GM12878 (cell line): Measurements from ENCODE around the gene RBMS1. TPM values are rescaled to one million over a fixed set of nuclear protein-coding genes. Genes with fewer than 3 reads are reported as not detected.

Experiments
- ATAC-seq: fragments of 200-7000 bp; cut with Tn5 transposase; 3 replicates; pipeline ENCODE4 v1.9.1; 2020; ENCODE audit warnings: mild to moderate bottlenecking, moderate library complexity
- BruUV-seq: library from RNA; stranded (reverse); fragments of 400-500 nt; replicated peaks from 2 replicates; lab custom pipeline; 2021; lab: Mats Ljungman, UMichigan
- CTCF ChIA-PET: fragments of 300-600 bp; sonication (Branson Sonifier 250); formaldehyde crosslinking; extraction: SDS; loops from one replicate; lab custom pipeline; 2021; ENCODE audit warnings: inconsistent platforms; lab: Yijun Ruan, JAX
- POLR2A ChIA-PET: fragments of 350-600 bp; formaldehyde crosslinking; extraction: SDS; loops from one replicate; lab custom pipeline; 2021; ENCODE audit warnings: inconsistent platforms; lab: Charles Lee
- RAD21 ChIA-PET: fragments of 300-600 bp; sonication (Branson Sonifier 250); formaldehyde crosslinking; loops from one replicate; lab custom pipeline; 2023; ENCODE audit warnings: antibody characterized with exemption; ENCODE audit not compliant: unreplicated experiment; lab: Charles Lee
- SMC1A ChIA-PET: fragments of 300-600 bp; sonication (Branson Sonifier 250); formaldehyde crosslinking; loops from one replicate; lab custom pipeline; 2023; ENCODE audit not compliant: unreplicated experiment, uncharacterized antibody; lab: Charles Lee
- DNase-seq: peaks from one replicate; pipeline ENCODE4 v3.0.0-alpha.2; 2011; ENCODE audit warnings: low read depth, low spot score
- FAIRE-seq: peaks from 3 replicates; lab custom pipeline; 2011; peaks lifted over from hg19 to GRCh38; lab: Jason Lieb, UNC
- H2AFZ ChIP-seq: 2 replicates; pipeline ENCODE4 v1.6.0; 2011; ENCODE audit warnings: low read depth, low read length, control low read depth; ENCODE audit not compliant: control insufficient read depth
- H3K27ac ChIP-seq: 2 replicates; pipeline ENCODE4 v1.5.1; 2011; ENCODE audit warnings: control low read depth; ENCODE audit not compliant: control insufficient read depth, insufficient read depth
- H3K27me3 ChIP-seq, 2 experiments: replicated peaks in 1 of 2; 2 replicates each; pipeline versions ENCODE4 v1.6.0 to v1.6.1; 2011; ENCODE audit warnings: low read length in 1 of 2; ENCODE audit not compliant: control insufficient read depth in 2 of 2, insufficient read depth in 2 of 2
- H3K36me3 ChIP-seq, 2 experiments: 2 replicates each; pipeline ENCODE4 v1.5.1; 2011; ENCODE audit warnings: low read length in 1 of 2; ENCODE audit not compliant: control insufficient read depth in 2 of 2, insufficient read depth in 2 of 2
- H3K4me1 ChIP-seq: 2 replicates; pipeline ENCODE4 v1.6.1; 2011; ENCODE audit warnings: mild to moderate bottlenecking, low read length, moderate library complexity, mixed read lengths; ENCODE audit not compliant: control insufficient read depth, insufficient read depth
- H3K4me2 ChIP-seq: 2 replicates; pipeline ENCODE4 v1.6.0; 2011; ENCODE audit warnings: control low read depth; ENCODE audit not compliant: control insufficient read depth, insufficient read depth
- H3K4me3 ChIP-seq: fragments of 200-600 bp; sonication (generic); 2 replicates; pipeline ENCODE4 v1.5.1; 2016
- H3K79me2 ChIP-seq: 2 replicates; pipeline ENCODE4 v1.6.0; 2011; ENCODE audit warnings: low read length; ENCODE audit not compliant: control insufficient read depth, insufficient read depth
- H3K9ac ChIP-seq: 2 replicates; pipeline ENCODE4 v1.8.0; 2011; ENCODE audit warnings: low read length, control low read depth, mixed read lengths; ENCODE audit not compliant: control insufficient read depth, insufficient read depth
- H3K9me3 ChIP-seq: replicated peaks from 3 replicates; pipeline ENCODE4 v1.5.1; 2011; ENCODE audit warnings: mild to moderate bottlenecking, low read length; ENCODE audit not compliant: control insufficient read depth, insufficient read depth
- H4K20me1 ChIP-seq: 2 replicates; pipeline ENCODE4 v1.6.0; 2011; ENCODE audit not compliant: control insufficient read depth, insufficient read depth
- BCLAF1 ChIP-seq: fragments of 450-650 bp; IDR thresholded peaks from 2 replicates; pipeline ENCODE4 v1.6.1; 2017; ENCODE audit warnings: antibody characterized with exemption, mild to moderate bottlenecking, moderate library complexity
- CBFB ChIP-seq: IDR thresholded peaks from 2 replicates; pipeline ENCODE4 v1.6.1; 2016; ENCODE audit warnings: antibody characterized with exemption, low read depth
- CHD1 ChIP-seq: IDR thresholded peaks from 2 replicates; pipeline ENCODE4 v1.6.1; 2012; ENCODE audit warnings: low read depth, low read length, improper control_type of control experiment
- EED ChIP-seq: sonication (generic); IDR thresholded peaks from 2 replicates; pipeline ENCODE4 v1.6.1; 2016; ENCODE audit warnings: antibody characterized with exemption, low read depth
- EGR1 ChIP-seq, 2 experiments: IDR thresholded peaks; 1 replicate in 1 of 2; 2 replicates in 1 of 2; pipeline ENCODE4 v1.6.1; 2011 to 2012; ENCODE audit warnings: low read depth in 2 of 2, low read length in 2 of 2, borderline replicate concordance in 1 of 2, mild to moderate bottlenecking in 1 of 2, moderate library complexity in 1 of 2
- IRF5 ChIP-seq: fragments of 450-650 bp; IDR thresholded peaks from 2 replicates; pipeline ENCODE4 v1.6.1; 2017; ENCODE audit warnings: borderline replicate concordance
- NR2C1 ChIP-seq: fragments of 450-650 bp; IDR thresholded peaks from 2 replicates; pipeline ENCODE4 v1.6.1; 2017; ENCODE audit warnings: antibody characterized with exemption, mild to moderate bottlenecking, moderate library complexity
- PAX8 ChIP-seq: fragments of 450-650 bp; IDR thresholded peaks from 2 replicates; pipeline ENCODE4 v1.6.1; 2017; ENCODE audit warnings: mild to moderate bottlenecking, moderate library complexity
- RBBP5 ChIP-seq: fragments of 200-600 bp; sonication (generic); conservative IDR thresholded peaks from 2 replicates; pipeline ENCODE4 v1.6.1; 2016
- REST ChIP-seq: IDR thresholded peaks from 2 replicates; pipeline ENCODE4 v1.6.1; 2012; ENCODE audit warnings: mild to moderate bottlenecking, low read depth, low read length
- SP1 ChIP-seq: IDR thresholded peaks from one replicate; pipeline ENCODE4 v1.6.1; 2011; ENCODE audit warnings: low read depth, low read length
- SREBF1 ChIP-seq: IDR thresholded peaks from 2 replicates; pipeline ENCODE4 v1.6.1; 2012; ENCODE audit warnings: mild to moderate bottlenecking, low read length
- USF2 ChIP-seq: IDR thresholded peaks from 2 replicates; pipeline ENCODE4 v1.6.1; 2011; ENCODE audit warnings: low read depth, low read length, improper control_type of control experiment, borderline replicate concordance
- WGBS: methylation state at CpG from one replicate; pipeline ENCODE4 v1.1.6; 2016; ENCODE audit warnings: low lambda C conversion rate; ENCODE audit not compliant: insufficient replicate concordance, insufficient coverage; ENCODE audit errors: missing lambda C conversion rate; 5-methylcytosine and 5-hydroxymethylcytosine counted together
- in situ Hi-C: fragments of 300-500 bp; cut with MboI; formaldehyde crosslinking; loops from 9 replicates; pipeline ENCODE4 v1.14.3; 2018; ENCODE audit warnings: mixed read lengths
- intact Hi-C: fragments of 100-400 bp; cut with micrococcal nuclease; formaldehyde crosslinking; loops from one replicate; pipeline ENCODE4 v1.14.2; 2022; ENCODE audit not compliant: unreplicated experiment
- polyA plus RNA-seq, 11 experiments: library from polyadenylated mRNA; depleted of rRNA in 4 of 11; unstranded in 6 of 11; stranded (reverse) in 5 of 11; fragments of >200 nt; fragmentation: Nextera tagmentation in 4 of 11; fragmentation: Illumina TruSeq in 1 of 11; extraction: Ambion mirVana in 4 of 11; extraction: Trizol in 1 of 11; gene quantifications; 1 replicate in 1 of 11; 2 replicates in 10 of 11; pipeline versions ENCODE4 v1.2.1 to v1.2.3, GENCODE V29; 2011 to 2016; ENCODE audit warnings: inconsistent platforms in 2 of 11, missing spikeins in 2 of 11, low read depth in 1 of 11
- total RNA-seq, 4 experiments: library from RNA; depleted of rRNA in 3 of 4; stranded (reverse); fragments of >200 nt in 3 of 4; fragmentation: Illumina TruSeq in 1 of 4; extraction: Trizol in 1 of 4; gene quantifications; 2 replicates each; pipeline versions ENCODE4 v1.2.1 to v1.2.3, GENCODE V29; 2013 to 2021
- TF ChIP-seq, protein P1 (sequence below): IDR thresholded peaks from 2 replicates; pipeline ENCODE4 v1.6.1; 2011; ENCODE audit warnings: borderline replicate concordance, low read depth, mild to moderate bottlenecking, moderate library complexity, low read length; ENCODE audit not compliant: insufficient read depth, poor library complexity, severe bottlenecking

The RBMS1 gene
- total and polyA plus RNA-seq, 10 of the 15 experiments (the other 5 are each of a cell fraction or from before 2014, with no cell fraction given) = 0.04 to 0.31 (median 0.17) TPM; not detected in 1

DNA sequence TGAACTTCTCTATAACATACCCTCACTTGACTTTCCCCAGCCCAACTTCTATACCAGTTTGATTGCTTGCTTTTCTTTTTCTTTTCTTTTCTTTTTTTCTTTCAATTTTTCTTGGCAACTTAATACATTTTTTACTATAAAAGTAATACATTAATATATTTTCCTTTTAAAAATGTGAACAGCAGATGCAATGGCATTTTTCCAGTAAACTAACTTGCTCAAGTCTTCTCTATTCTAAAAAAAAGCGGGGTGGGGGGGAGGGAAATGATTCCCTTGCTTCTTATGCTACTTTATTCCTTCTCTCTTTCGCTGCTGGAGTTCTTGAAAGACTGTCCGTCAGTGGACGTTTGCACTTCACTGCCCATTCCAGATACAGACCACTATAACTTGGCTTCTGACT, 70.5 kb downstream of the RBMS1 start:
- H3K79me2 ChIP-seq = no peaks in the 10 kb centered on the region
- in situ Hi-C loops (no loop called here), intact Hi-C loops (no loop called here)
- H3K27ac ChIP-seq = no peak overlapping the region
- no peak overlapping the region for H3K9ac ChIP-seq
- ChIA-PET RAD21 (no interaction called here), CTCF (interaction anchor here (0.6 kb wide), 1 partner anchor 164 kb away, joined by 3 read pairs; no protein-coding TSS in a partner anchor), SMC1A (no interaction called here), POLR2A (no interaction called here)
- peaks cover 0 to 4% of the 10 kb centered on the region in 2 experiments; a peak in 1 of 4 replicates for H3K27me3 ChIP-seq
- BruUV-seq = no TSS peak
- H3K36me3 ChIP-seq = no peaks in the 10 kb centered on the region
- no peak overlapping the region for H3K4me3 ChIP-seq
- no peak overlapping the region for H2AFZ ChIP-seq
- no peak for DNase-seq
- 18% methylated on average over 4 of the region's 4 CpGs for WGBS
- H3K4me2 ChIP-seq = no peak overlapping the region
- no peaks in the 10 kb centered on the region; the same call in 2 of the 3 replicates for H3K9me3 ChIP-seq
- no peak for FAIRE-seq
- ATAC-seq = no peak
- TF ChIP-seq CHD1 = no peak
- no peak for TF ChIP-seq EGR1 (IDR thresholded peaks at IDR 0.05; ENCODE audit: borderline replicate concordance in 1 of 2, low read depth in 2 of 2, low read length in 2 of 2)
- no peak for TF ChIP-seq SREBF1
- TF ChIP-seq REST = no peak
- no peak for TF ChIP-seq PAX8
- TF ChIP-seq IRF5 = no peak
- no peak for TF ChIP-seq USF2
- no peak for TF ChIP-seq EED
- no peak for TF ChIP-seq NR2C1
- no peak for TF ChIP-seq BCLAF1
- TF ChIP-seq RBBP5 = no peak
- TF ChIP-seq, protein P1, sequence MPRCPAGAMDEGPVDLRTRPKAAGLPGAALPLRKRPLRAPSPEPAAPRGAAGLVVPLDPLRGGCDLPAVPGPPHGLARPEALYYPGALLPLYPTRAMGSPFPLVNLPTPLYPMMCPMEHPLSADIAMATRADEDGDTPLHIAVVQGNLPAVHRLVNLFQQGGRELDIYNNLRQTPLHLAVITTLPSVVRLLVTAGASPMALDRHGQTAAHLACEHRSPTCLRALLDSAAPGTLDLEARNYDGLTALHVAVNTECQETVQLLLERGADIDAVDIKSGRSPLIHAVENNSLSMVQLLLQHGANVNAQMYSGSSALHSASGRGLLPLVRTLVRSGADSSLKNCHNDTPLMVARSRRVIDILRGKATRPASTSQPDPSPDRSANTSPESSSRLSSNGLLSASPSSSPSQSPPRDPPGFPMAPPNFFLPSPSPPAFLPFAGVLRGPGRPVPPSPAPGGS = no peak
- TF ChIP-seq SP1 = no peak
- TF ChIP-seq CBFB = no peak
- TF ChIP-seq, all 136 proteins: peak for 0
- Histone ChIP-seq H3K4me1 (no peaks in the 10 kb centered on the region; the same call in 1 of the 2 replicates), H4K20me1 (no peaks in the 10 kb centered on the region)
